Upper lobe of right lung (tissue), 1 donor: ENCODE data around the gene ZNF532. TPM values are rescaled to one million over a fixed set of nuclear protein-coding genes. Genes with fewer than 3 reads are reported as not detected.

Source experiments
- ATAC-seq: fragments of 200-7000 bp; cut with Tn5 transposase; one replicate; pipeline ENCODE4 v1.9.1; 2020; ENCODE audit warnings: mild to moderate bottlenecking, moderate library complexity
- DNase-seq: peaks from one replicate; pipeline ENCODE4 v3.0.0-alpha.2; 2020
- H3K27ac ChIP-seq: fragments of 200-600 bp; one replicate; pipeline ENCODE4 v1.8.0; 2022
- H3K27me3 ChIP-seq: fragments of 200-600 bp; one replicate; pipeline ENCODE4 v1.8.0; 2022; ENCODE audit warnings: mild to moderate bottlenecking
- H3K36me3 ChIP-seq: fragments of 200-600 bp; one replicate; pipeline ENCODE4 v1.8.0; 2022
- H3K4me1 ChIP-seq: fragments of 200-600 bp; one replicate; pipeline ENCODE4 v1.8.0; 2022
- H3K4me3 ChIP-seq: fragments of 200-600 bp; one replicate; pipeline ENCODE4 v1.8.0; 2022; ENCODE audit warnings: mild to moderate bottlenecking
- H3K9me3 ChIP-seq: fragments of 200-600 bp; one replicate; pipeline ENCODE4 v1.8.0; 2022
- intact Hi-C: fragments of 100-400 bp; cut with DNase I; formaldehyde crosslinking; loops from one replicate; pipeline ENCODE4 v1.11.0; 2022
- total RNA-seq: library from RNA; stranded (reverse); fragmentation: NEBNext Ultra II Directional; extraction: Animal tissue kit (Norgen Biotek cat#: 25700); gene quantifications from one replicate; pipeline ENCODE4 v1.2.1, GENCODE V29; 2021
- TF ChIP-seq, protein P1 (sequence below): fragments of 200-600 bp; IDR thresholded peaks from one replicate; pipeline ENCODE4 v1.8.0; 2022; ENCODE audit warnings: antibody characterized with exemption
- donor health status: DM: no; HTN: yes; CAD: no; lungs with severe emphysema.

The ZNF532 gene
- total RNA-seq, 1 donor from 2014 or later = 56.6 TPM

DNA sequence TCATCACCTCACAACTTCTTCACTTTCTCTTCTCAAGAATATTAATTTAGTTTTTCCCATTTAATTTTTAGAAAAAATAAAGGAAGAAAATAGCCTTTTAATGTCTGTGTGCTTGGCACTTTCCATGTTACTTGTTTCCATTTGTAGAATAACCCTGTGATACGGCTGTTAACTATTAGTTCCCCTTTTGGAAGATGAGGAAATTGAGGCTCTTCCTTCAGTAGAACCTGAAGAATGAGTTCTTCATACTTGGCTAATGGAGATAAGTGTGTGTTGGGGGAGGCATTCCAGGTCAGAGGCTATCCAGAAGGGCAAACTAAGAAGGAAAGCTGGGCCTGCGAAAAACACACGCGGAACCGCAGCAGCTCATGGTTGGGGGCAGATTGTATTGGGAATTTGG lies 38.3 kb downstream of the ZNF532 start:
- Histone ChIP-seq H3K4me3 (no peak overlapping the region), H3K9me3 (no peaks in the 10 kb centered on the region), H3K27me3 (no peaks in the 10 kb centered on the region), H3K4me1 (no peaks in the 10 kb centered on the region), H3K36me3 (peaks cover 10% of the 10 kb centered on the region), H3K27ac (no peak overlapping the region)
- no peak for ATAC-seq
- intact Hi-C loops = no loop called here
- no peak for DNase-seq
- TF ChIP-seq, protein P1, sequence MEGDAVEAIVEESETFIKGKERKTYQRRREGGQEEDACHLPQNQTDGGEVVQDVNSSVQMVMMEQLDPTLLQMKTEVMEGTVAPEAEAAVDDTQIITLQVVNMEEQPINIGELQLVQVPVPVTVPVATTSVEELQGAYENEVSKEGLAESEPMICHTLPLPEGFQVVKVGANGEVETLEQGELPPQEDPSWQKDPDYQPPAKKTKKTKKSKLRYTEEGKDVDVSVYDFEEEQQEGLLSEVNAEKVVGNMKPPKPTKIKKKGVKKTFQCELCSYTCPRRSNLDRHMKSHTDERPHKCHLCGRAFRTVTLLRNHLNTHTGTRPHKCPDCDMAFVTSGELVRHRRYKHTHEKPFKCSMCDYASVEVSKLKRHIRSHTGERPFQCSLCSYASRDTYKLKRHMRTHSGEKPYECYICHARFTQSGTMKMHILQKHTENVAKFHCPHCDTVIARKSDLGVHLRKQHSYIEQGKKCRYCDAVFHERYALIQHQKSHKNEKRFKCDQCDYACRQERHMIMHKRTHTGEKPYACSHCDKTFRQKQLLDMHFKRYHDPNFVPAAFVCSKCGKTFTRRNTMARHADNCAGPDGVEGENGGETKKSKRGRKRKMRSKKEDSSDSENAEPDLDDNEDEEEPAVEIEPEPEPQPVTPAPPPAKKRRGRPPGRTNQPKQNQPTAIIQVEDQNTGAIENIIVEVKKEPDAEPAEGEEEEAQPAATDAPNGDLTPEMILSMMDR = no peak

DNA sequence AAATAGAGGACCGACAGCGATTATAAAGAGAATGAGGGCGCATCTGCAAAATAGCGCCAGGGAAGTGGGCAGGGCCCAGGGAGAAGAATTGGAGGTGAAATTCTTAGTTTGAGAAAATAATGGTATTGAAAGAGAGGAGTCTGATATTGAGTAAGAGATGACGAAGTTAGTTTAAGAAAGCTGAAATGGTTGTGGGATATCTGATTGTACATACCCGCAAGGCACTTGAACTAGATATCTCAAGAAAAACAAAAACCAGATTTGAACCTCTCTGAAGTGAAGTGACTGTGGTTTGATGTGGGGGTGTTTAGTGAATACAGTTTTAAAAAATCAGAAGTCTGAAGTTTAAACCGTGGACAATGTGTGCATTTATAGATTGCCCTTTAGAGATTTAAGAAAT lies 38.9 kb downstream of the ZNF532 start:
- H3K4me1 ChIP-seq = no peaks in the 10 kb centered on the region
- DNase-seq (no peak), ATAC-seq (no peak)
- no peak overlapping the region for H3K4me3 ChIP-seq
- no peaks in the 10 kb centered on the region for H3K27me3 ChIP-seq
- intact Hi-C loops = no loop called here
- peaks cover 4% of the 10 kb centered on the region for H3K36me3 ChIP-seq
- H3K9me3 ChIP-seq = no peaks in the 10 kb centered on the region
- no peak overlapping the region for H3K27ac ChIP-seq
- TF ChIP-seq, protein P1 = no peak

DNA sequence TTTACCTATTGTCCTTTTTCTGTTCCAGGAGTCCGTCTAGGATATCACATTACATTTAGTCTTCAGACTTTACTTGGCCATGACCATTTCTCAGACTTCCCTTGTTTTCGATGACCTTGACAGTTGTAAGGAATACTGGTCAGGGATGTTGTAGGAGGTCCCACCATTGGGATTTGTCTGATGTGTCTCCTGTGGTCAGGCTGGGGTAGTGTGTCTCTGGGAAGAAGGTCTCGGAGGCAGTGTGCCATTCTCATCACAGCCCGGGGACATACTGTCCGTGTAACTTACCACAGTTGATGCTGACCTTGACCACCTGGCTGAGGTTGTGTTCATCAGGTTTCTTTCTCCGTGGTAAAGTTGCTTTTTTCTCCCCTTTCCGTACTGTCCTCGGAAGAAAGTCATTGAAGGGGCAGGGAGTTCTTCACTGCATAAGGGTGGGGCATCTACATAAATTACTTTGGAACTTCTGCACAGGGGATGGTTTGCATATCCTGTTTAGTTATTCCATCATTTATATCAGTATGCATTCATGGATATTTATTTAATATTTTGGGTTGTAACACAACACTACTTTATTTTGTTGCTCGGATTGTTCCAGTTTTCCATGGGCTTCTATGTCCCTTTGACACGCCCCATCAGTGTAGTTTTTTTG lies 41.2 kb downstream of the ZNF532 start:
- ATAC-seq (no peak), DNase-seq (no peak)
- H3K4me3 ChIP-seq = no peak overlapping the region

DNA sequence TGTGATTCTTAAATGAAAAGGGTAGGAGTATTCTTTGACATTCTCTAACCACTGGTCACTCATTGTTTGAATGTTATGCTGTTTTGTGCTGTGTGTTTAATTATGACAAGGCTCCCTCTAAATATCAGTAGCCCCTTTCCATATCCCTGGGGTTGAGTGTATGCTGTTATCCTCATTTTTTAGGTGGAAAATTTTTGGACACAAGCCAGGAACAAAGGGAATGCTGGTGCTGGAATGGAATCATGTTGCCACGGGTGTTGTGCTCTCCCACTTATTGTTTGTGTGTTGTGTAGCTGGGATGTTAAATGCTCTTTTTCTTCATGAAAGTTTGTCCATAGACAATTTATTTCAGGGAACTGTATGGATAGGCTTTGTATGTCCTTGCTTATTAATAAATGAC lies 43.3 kb downstream of the ZNF532 start:
- H3K36me3 ChIP-seq = no peaks in the 10 kb centered on the region
- H3K27ac ChIP-seq = no peak overlapping the region
- no peaks in the 10 kb centered on the region for H3K9me3 ChIP-seq
- intact Hi-C loops = no loop called here
- H3K4me3 ChIP-seq = no peak overlapping the region
- no peaks in the 10 kb centered on the region for H3K27me3 ChIP-seq
- peaks cover 6% of the 10 kb centered on the region for H3K4me1 ChIP-seq
- TF ChIP-seq, protein P1 = no peak
- ATAC-seq (no peak), DNase-seq (no peak)

More for the DNA sequence above, 41.2 kb downstream of the ZNF532 start:
- TF ChIP-seq, protein P1 = no peak
- no peaks in the 10 kb centered on the region for H3K36me3 ChIP-seq
- H3K27me3 ChIP-seq = no peaks in the 10 kb centered on the region
- no peaks in the 10 kb centered on the region for H3K9me3 ChIP-seq
- intact Hi-C loops = no loop called here
- H3K4me1 ChIP-seq = no peaks in the 10 kb centered on the region
- no peak overlapping the region for H3K27ac ChIP-seq

DNA sequence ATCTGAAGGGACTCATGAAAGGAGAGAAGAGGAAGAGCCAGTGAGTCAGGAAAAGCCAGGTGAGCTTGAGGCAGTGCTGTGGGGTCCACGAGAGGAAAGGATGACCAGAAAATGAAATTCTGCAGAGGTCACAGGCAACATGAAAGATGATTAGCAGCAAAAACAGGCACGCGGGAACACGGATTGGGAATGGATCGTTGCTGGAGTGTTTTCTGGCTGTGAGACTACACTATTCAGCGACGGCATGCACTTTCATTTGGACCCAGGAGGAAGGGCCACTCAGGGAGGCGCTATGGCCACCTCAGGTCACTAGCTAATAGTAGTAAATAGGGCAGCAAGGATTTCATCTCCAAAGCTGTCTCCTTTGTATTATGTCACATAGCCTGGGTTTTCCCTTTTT lies 44.8 kb downstream of the ZNF532 start:
- H3K27me3 ChIP-seq = no peaks in the 10 kb centered on the region
- DNase-seq = no peak
- no peaks in the 10 kb centered on the region for H3K9me3 ChIP-seq
- H3K4me3 ChIP-seq = no peak overlapping the region
- ATAC-seq = no peak
- no peak overlapping the region for H3K27ac ChIP-seq
- no peaks in the 10 kb centered on the region for H3K36me3 ChIP-seq
- peaks cover 21% of the 10 kb centered on the region for H3K4me1 ChIP-seq
- TF ChIP-seq, protein P1 = no peak
- intact Hi-C loops = no loop called here

DNA sequence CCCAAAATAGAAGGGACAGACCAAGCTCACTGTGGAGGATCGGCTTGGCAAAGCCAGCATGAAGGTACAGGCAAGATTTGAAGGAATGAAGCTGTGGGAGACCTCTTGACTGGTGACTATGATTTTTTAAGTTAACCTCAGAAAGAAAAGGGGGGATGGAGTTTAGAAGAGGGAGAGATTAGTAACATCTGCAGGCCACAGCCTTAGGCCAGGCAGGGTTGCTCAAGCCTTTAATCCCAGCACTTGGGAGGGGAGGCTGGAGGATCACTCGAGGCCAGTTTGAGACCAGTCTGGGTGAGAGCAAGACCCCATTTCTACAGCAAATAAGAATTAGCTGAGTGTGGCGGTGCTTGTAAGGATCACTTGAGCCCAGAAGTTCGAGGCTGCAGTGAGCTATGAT lies 46.6 kb downstream of the ZNF532 start:
- Histone ChIP-seq H3K4me3 (no peak overlapping the region), H3K9me3 (no peaks in the 10 kb centered on the region), H3K36me3 (no peaks in the 10 kb centered on the region), H3K4me1 (peaks cover 21% of the 10 kb centered on the region), H3K27ac (peak overlapping the region; percentile 27), H3K27me3 (no peaks in the 10 kb centered on the region)
- intact Hi-C loops = no loop called here
- DNase-seq (no peak), ATAC-seq (peak; percentile 23)
- TF ChIP-seq, protein P1 = no peak
